Smooth muscle cell (in vitro differentiated cells): ENCODE data around the gene ZNF451. TPM values are rescaled to one million over a fixed set of nuclear protein-coding genes. Genes with fewer than 3 reads are reported as not detected.

ENCODE experiments used
- DNase-seq: peaks from one replicate; lab custom pipeline; 2025; ENCODE audit not compliant: unreplicated experiment; lab: John Stamatoyannopoulos, UW
- H2AFZ ChIP-seq: fragments of 200-600 bp; sonication (generic); 2 replicates; pipeline ENCODE4 v1.6.0; 2016; ENCODE audit warnings: antibody characterized with exemption, low read depth, mild to moderate bottlenecking
- H3F3A ChIP-seq: fragments of 200-600 bp; sonication (generic); 2 replicates; pipeline ENCODE4 v1.6.0; 2017; ENCODE audit warnings: antibody characterized with exemption, low read depth
- H3K27ac ChIP-seq: fragments of 200-600 bp; sonication (generic); 2 replicates; pipeline ENCODE4 v1.5.1; 2016; ENCODE audit warnings: low read depth, mild to moderate bottlenecking
- H3K27me3 ChIP-seq: fragments of 200-600 bp; sonication (generic); 2 replicates; pipeline ENCODE4 v1.6.1; 2016; ENCODE audit warnings: low read depth, mild to moderate bottlenecking
- H3K36me3 ChIP-seq: fragments of 200-600 bp; sonication (generic); 2 replicates; pipeline ENCODE4 v1.5.1; 2016; ENCODE audit warnings: low read depth
- H3K4me1 ChIP-seq: fragments of 200-600 bp; sonication (generic); 2 replicates; pipeline ENCODE4 v1.5.1; 2016; ENCODE audit warnings: low read depth
- H3K4me2 ChIP-seq: fragments of 200-600 bp; sonication (generic); 2 replicates; pipeline ENCODE4 v1.6.0; 2016; ENCODE audit warnings: mild to moderate bottlenecking
- H3K4me3 ChIP-seq: fragments of 200-600 bp; sonication (generic); 2 replicates; pipeline ENCODE4 v1.5.1; 2016; ENCODE audit warnings: mild to moderate bottlenecking
- H3K79me2 ChIP-seq: fragments of 200-600 bp; sonication (generic); 2 replicates; pipeline ENCODE4 v1.6.0; 2016; ENCODE audit warnings: low read depth, mild to moderate bottlenecking
- H3K9ac ChIP-seq: fragments of 200-600 bp; sonication (generic); 2 replicates; pipeline ENCODE4 v1.6.0; 2016; ENCODE audit warnings: low read depth
- H3K9me3 ChIP-seq: fragments of 200-600 bp; sonication (generic); replicated peaks from 2 replicates; pipeline ENCODE4 v1.5.1; 2016; ENCODE audit warnings: low read depth
- H4K20me1 ChIP-seq: fragments of 200-600 bp; sonication (generic); 2 replicates; pipeline ENCODE4 v1.6.0; 2016; ENCODE audit warnings: low read depth
- WGBS: methylation state at CpG from one replicate; pipeline ENCODE4 v1.1.7; 2016; ENCODE audit warnings: low lambda C conversion rate; 5-methylcytosine and 5-hydroxymethylcytosine counted together
- polyA plus RNA-seq: library from polyadenylated mRNA; unstranded; fragments of >200 nt; fragmentation: Nextera tagmentation; extraction: Ambion mirVana; gene quantifications from 2 replicates; pipeline ENCODE4 v1.2.1, GENCODE V29; 2016
- total RNA-seq: library from RNA; depleted of rRNA; stranded (reverse); fragments of >200 nt; gene quantifications from 2 replicates; pipeline ENCODE4 v1.2.3, GENCODE V29; 2014
- TF ChIP-seq, protein P1 (sequence below): fragments of 200-600 bp; sonication (generic); IDR thresholded peaks from 2 replicates; pipeline ENCODE4 v1.5.1; 2017; ENCODE audit warnings: borderline replicate concordance, mild to moderate bottlenecking, antibody characterized with exemption; ENCODE audit not compliant: insufficient read depth, poor library complexity, severe bottlenecking

Gene ZNF451
- total and polyA plus RNA-seq, 2 experiments from 2014 or later: 21.1 to 76.5 TPM

DNA sequence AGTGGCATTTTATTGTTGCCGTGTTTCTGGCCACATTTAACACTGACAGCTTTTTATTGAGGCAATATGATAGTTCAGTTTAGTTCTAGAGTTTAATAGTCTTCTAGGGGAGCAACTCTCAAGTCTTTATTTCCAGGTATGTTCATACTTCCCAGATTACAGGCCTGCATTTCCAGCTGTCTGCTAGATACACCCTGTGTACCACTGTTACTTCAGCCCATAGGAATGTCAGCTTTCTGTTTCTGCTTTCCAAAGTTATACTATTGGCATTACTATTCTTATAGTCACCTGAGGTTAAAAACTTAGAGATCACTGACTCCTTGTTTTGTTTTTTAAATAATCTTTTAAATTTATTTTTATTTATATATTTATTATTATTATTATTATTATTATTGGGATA lies 7.6 kb downstream of the ZNF451 start:
- H3F3A ChIP-seq: no peaks in the 10 kb centered on the region
- peaks cover 19% of the 10 kb centered on the region for H3K4me1 ChIP-seq
- peak overlapping the region; percentile 71 for H3K27ac ChIP-seq
- TF ChIP-seq, protein P1, sequence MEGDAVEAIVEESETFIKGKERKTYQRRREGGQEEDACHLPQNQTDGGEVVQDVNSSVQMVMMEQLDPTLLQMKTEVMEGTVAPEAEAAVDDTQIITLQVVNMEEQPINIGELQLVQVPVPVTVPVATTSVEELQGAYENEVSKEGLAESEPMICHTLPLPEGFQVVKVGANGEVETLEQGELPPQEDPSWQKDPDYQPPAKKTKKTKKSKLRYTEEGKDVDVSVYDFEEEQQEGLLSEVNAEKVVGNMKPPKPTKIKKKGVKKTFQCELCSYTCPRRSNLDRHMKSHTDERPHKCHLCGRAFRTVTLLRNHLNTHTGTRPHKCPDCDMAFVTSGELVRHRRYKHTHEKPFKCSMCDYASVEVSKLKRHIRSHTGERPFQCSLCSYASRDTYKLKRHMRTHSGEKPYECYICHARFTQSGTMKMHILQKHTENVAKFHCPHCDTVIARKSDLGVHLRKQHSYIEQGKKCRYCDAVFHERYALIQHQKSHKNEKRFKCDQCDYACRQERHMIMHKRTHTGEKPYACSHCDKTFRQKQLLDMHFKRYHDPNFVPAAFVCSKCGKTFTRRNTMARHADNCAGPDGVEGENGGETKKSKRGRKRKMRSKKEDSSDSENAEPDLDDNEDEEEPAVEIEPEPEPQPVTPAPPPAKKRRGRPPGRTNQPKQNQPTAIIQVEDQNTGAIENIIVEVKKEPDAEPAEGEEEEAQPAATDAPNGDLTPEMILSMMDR: no peak
- 86% methylated on average over 1 of the region's 1 CpG for WGBS
- no peak overlapping the region for H2AFZ ChIP-seq
- H3K79me2 ChIP-seq: peaks cover 96% of the 10 kb centered on the region
- DNase-seq: no peak
- peak overlapping the region; percentile 35 for H3K4me2 ChIP-seq
- no peak overlapping the region for H3K9ac ChIP-seq
- H3K4me3 ChIP-seq: no peak overlapping the region
- peaks cover 39% of the 10 kb centered on the region for H3K36me3 ChIP-seq
- H3K9me3 ChIP-seq: no peaks in the 10 kb centered on the region
- no peaks in the 10 kb centered on the region for H3K27me3 ChIP-seq
- peaks cover 93% of the 10 kb centered on the region for H4K20me1 ChIP-seq

DNA sequence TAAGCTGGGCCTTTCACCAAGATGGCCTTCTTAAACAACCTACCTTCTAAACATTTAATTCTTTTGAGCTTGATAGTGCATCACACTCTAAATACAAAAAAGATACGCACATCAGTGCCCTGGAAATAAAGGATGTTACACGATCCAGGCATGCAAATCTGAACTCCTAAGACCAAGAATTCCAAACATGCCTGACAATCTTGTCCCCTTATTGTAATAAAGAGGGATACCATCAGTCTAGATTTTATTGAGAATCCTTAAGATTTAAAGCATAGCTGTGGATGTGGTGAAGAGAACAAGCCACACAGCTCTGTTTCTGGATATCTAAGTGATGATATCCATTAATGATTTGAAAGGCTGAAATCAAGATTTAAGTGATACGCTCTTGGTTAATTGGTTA lies 13.0 kb downstream of the ZNF451 start:
- no peaks in the 10 kb centered on the region for H3K4me1 ChIP-seq
- no peaks in the 10 kb centered on the region for H3K9me3 ChIP-seq
- no peaks in the 10 kb centered on the region for H3F3A ChIP-seq
- no peak overlapping the region for H3K4me2 ChIP-seq
- no peak overlapping the region for H2AFZ ChIP-seq
- peaks cover 48% of the 10 kb centered on the region for H3K36me3 ChIP-seq
- H4K20me1 ChIP-seq: peaks cover 91% of the 10 kb centered on the region
- WGBS: 89% methylated on average over 3 of the region's 3 CpGs
- DNase-seq: no peak
- H3K9ac ChIP-seq: no peak overlapping the region
- H3K79me2 ChIP-seq: peaks cover 95% of the 10 kb centered on the region
- TF ChIP-seq, protein P1: no peak
- H3K4me3 ChIP-seq: no peak overlapping the region
- no peaks in the 10 kb centered on the region for H3K27me3 ChIP-seq
- no peak overlapping the region for H3K27ac ChIP-seq

DNA sequence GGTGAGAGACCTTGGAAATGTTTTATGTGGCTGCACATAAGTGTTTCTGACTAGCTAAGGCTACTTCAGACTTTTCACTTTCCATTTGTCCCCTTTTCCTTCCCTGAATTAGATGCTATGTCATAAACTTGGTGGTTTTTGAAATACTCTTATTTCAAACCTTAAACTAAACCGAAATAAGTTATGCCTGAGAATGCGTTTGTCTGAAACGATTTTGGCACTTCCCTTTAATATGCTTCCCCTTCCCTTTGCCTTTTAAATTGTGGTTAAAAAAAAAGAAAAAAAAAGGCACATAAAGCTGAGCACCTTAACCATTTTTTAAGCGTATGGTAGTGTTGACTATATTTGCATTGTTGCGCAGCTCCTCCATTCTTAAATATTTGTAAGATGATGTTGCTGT lies 14.3 kb downstream of the ZNF451 start:
- WGBS: 97% methylated on average over 5 of the region's 5 CpGs

DNA sequence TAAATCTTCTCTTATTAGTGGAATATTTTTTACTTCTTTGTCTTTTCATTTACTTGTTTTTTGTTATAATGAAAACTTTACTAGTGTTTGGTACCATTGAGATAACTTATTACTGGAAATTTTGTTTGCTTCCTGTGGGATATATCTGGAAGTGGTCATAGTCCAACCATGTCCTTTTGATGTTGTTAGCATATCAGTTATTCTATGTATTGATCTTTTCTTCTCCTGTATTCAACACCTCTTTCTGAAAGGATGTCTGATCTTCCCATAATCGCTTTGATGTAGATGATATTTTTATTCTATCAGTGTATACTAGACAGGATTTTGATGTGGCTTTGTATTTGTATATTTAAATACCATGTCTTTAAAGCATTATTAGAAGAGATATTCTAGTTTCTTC lies 17.0 kb downstream of the ZNF451 start:
- TF ChIP-seq, protein P1: no peak
- no peak overlapping the region for H2AFZ ChIP-seq
- H3K36me3 ChIP-seq: peaks cover 22% of the 10 kb centered on the region
- H3K4me2 ChIP-seq: no peak overlapping the region
- no peak overlapping the region for H3K4me3 ChIP-seq
- H4K20me1 ChIP-seq: peaks cover 93% of the 10 kb centered on the region
- H3K9ac ChIP-seq: no peak overlapping the region
- no peak for DNase-seq
- WGBS: 100% methylated on average over 1 of the region's 1 CpG
- no peaks in the 10 kb centered on the region for H3F3A ChIP-seq
- H3K4me1 ChIP-seq: no peaks in the 10 kb centered on the region
- no peak overlapping the region for H3K27ac ChIP-seq
- H3K9me3 ChIP-seq: no peaks in the 10 kb centered on the region
- H3K27me3 ChIP-seq: no peaks in the 10 kb centered on the region
- H3K79me2 ChIP-seq: peaks cover 98% of the 10 kb centered on the region

More for the DNA sequence above, 14.3 kb downstream of the ZNF451 start:
- Histone ChIP-seq H3K79me2 (peaks cover 96% of the 10 kb centered on the region), H3K4me1 (no peaks in the 10 kb centered on the region), H3K9me3 (no peaks in the 10 kb centered on the region), H3K9ac (no peak overlapping the region), H3K27ac (no peak overlapping the region), H3K36me3 (peaks cover 46% of the 10 kb centered on the region), H3K27me3 (no peaks in the 10 kb centered on the region), H3K4me2 (no peak overlapping the region), H2AFZ (no peak overlapping the region), H3K4me3 (no peak overlapping the region), H3F3A (no peaks in the 10 kb centered on the region), H4K20me1 (peaks cover 91% of the 10 kb centered on the region)
- no peak for DNase-seq
- TF ChIP-seq, protein P1: no peak
